HepG2 (cell line): ENCODE data around the gene BEST2. TPM values are rescaled to one million over a fixed set of nuclear protein-coding genes. Genes with fewer than 3 reads are reported as not detected.

Source experiments
- AGO1 ChIP-seq: fragments of 200-400 bp; formaldehyde crosslinking; IDR thresholded peaks from 2 replicates; pipeline ENCODE4 v1.6.1; 2017; ENCODE audit warnings: mild to moderate bottlenecking, low read depth, low read length, moderate library complexity; ENCODE audit not compliant: poor library complexity, severe bottlenecking
- AKAP8 ChIP-seq: sonication (generic); formaldehyde crosslinking; IDR thresholded peaks from 2 replicates; pipeline ENCODE4 v1.5.1; 2020; ENCODE audit warnings: mild to moderate bottlenecking, missing genetic modification reagents
- CHD4 ChIP-seq: fragments of 200-600 bp; sonication (generic); IDR thresholded peaks from 2 replicates; pipeline ENCODE4 v1.7.0; 2017; ENCODE audit warnings: mild to moderate bottlenecking, low read length, borderline replicate concordance
- DMAP1 ChIP-seq: IDR thresholded peaks from 2 replicates; pipeline ENCODE4 v1.6.1; 2016
- EHMT2 ChIP-seq: fragments of 200-600 bp; sonication (generic); IDR thresholded peaks from 2 replicates; pipeline ENCODE4 v1.7.0; 2017; ENCODE audit warnings: antibody characterized with exemption, low read depth, low read length, borderline replicate concordance
- ETV5 ChIP-seq: IDR thresholded peaks from 2 replicates; pipeline ENCODE4 v1.6.1; 2018; ENCODE audit warnings: missing biosample characterization, missing genetic modification reagents, inconsistent platforms, borderline replicate concordance
- FLYWCH1 ChIP-seq: sonication (generic); formaldehyde crosslinking; IDR thresholded peaks from 2 replicates; pipeline ENCODE4 v1.8.1; 2023; ENCODE audit warnings: mild to moderate bottlenecking, missing genetic modification reagents
- JUN ChIP-seq: sonication (generic); formaldehyde crosslinking; IDR thresholded peaks from 2 replicates; pipeline ENCODE4 v1.4.0; 2020; ENCODE audit warnings: mild to moderate bottlenecking, missing genetic modification reagents
- JUND ChIP-seq: sonication (generic); formaldehyde crosslinking; IDR thresholded peaks from 2 replicates; pipeline ENCODE4 v1.8.0; 2022; ENCODE audit warnings: mild to moderate bottlenecking, missing genetic modification reagents
- MEIS2 ChIP-seq: sonication (generic); formaldehyde crosslinking; IDR thresholded peaks from 2 replicates; pipeline ENCODE4 v1.9.0; 2021; ENCODE audit warnings: mild to moderate bottlenecking, missing genetic modification reagents
- MYNN ChIP-seq: sonication (generic); formaldehyde crosslinking; IDR thresholded peaks from 2 replicates; pipeline ENCODE4 v1.4.0; 2020; ENCODE audit warnings: mild to moderate bottlenecking, low read depth, missing genetic modification reagents
- NR2F6 ChIP-seq, 2 experiments: IDR thresholded peaks; 2 replicates each; pipeline ENCODE4 v1.6.1; 2016; ENCODE audit warnings: antibody characterized with exemption in 1 of 2, mild to moderate bottlenecking in 1 of 2
- ONECUT2 ChIP-seq: sonication (generic); formaldehyde crosslinking; IDR thresholded peaks from 2 replicates; pipeline ENCODE4 v1.4.0; 2020; ENCODE audit warnings: missing genetic modification reagents
- PHF5A ChIP-seq: IDR thresholded peaks from one replicate; pipeline ENCODE4 v1.6.1; 2018; ENCODE audit warnings: low read depth, missing genetic modification reagents; ENCODE audit not compliant: unreplicated experiment
- RAD21 ChIP-seq: fragments of 450-650 bp; formaldehyde crosslinking; IDR thresholded peaks from 2 replicates; pipeline ENCODE4 v1.5.0; 2020; ENCODE audit warnings: mild to moderate bottlenecking
- RBM22 ChIP-seq: fragments of 200-400 bp; formaldehyde crosslinking; optimal IDR thresholded peaks from 2 replicates; pipeline ENCODE3; 2017; ENCODE audit warnings: mild to moderate bottlenecking, low read length, moderate library complexity
- RBM39 ChIP-seq: fragments of 200-400 bp; formaldehyde crosslinking; IDR thresholded peaks from one replicate; pipeline ENCODE4 v1.6.1; 2018; ENCODE audit warnings: antibody characterized with exemption, mild to moderate bottlenecking, low read depth, low read length; ENCODE audit not compliant: poor library complexity, severe bottlenecking
- SIX1 ChIP-seq: sonication (generic); formaldehyde crosslinking; IDR thresholded peaks from 2 replicates; pipeline ENCODE4 v1.4.0; 2020; ENCODE audit warnings: missing genetic modification reagents, borderline replicate concordance
- SMC3 ChIP-seq: IDR thresholded peaks from 2 replicates; pipeline ENCODE4 v1.6.1; 2011; ENCODE audit warnings: low read length, improper control_type of control experiment
- TBX2 ChIP-seq: sonication (generic); formaldehyde crosslinking; IDR thresholded peaks from 2 replicates; pipeline ENCODE4 v1.5.0; 2020; ENCODE audit warnings: missing genetic modification reagents, mild to moderate bottlenecking, borderline replicate concordance
- ZBTB1 ChIP-seq: sonication (generic); formaldehyde crosslinking; IDR thresholded peaks from 2 replicates; pipeline ENCODE4 v1.4.0; 2020; ENCODE audit warnings: missing genetic modification reagents, borderline replicate concordance
- ZC3H13 ChIP-seq: sonication (generic); formaldehyde crosslinking; IDR thresholded peaks from 2 replicates; pipeline ENCODE4 v1.8.1; 2023; ENCODE audit warnings: mild to moderate bottlenecking, missing genetic modification reagents, moderate library complexity
- ZNF333 ChIP-seq: sonication (generic); formaldehyde crosslinking; IDR thresholded peaks from 2 replicates; pipeline ENCODE4 v1.4.0; 2020; ENCODE audit warnings: mild to moderate bottlenecking, missing genetic modification reagents, borderline replicate concordance
- ZNF335 ChIP-seq: sonication (generic); formaldehyde crosslinking; IDR thresholded peaks from 2 replicates; pipeline ENCODE4 v1.4.0; 2020; ENCODE audit warnings: missing genetic modification reagents
- ZNF510 ChIP-seq: sonication (generic); formaldehyde crosslinking; IDR thresholded peaks from 2 replicates; pipeline ENCODE4 v1.4.0; 2020; ENCODE audit warnings: low read depth, mild to moderate bottlenecking, missing genetic modification reagents
- ZNF557 ChIP-seq: sonication (generic); formaldehyde crosslinking; IDR thresholded peaks from 2 replicates; pipeline ENCODE4 v1.4.0; 2020; ENCODE audit warnings: missing genetic modification reagents
- ZNF737 ChIP-seq: sonication (generic); formaldehyde crosslinking; IDR thresholded peaks from 2 replicates; pipeline ENCODE4 v1.5.0; 2020; ENCODE audit warnings: missing genetic modification reagents, mild to moderate bottlenecking, borderline replicate concordance
- polyA plus RNA-seq, 8 experiments: library from polyadenylated mRNA; depleted of rRNA in 3 of 8; stranded (reverse) in 7 of 8; unstranded in 1 of 8; fragments of >200 nt; fragmentation: Illumina TruSeq in 4 of 8; extraction: Trizol in 4 of 8; gene quantifications; 2 replicates each; pipeline versions ENCODE4 v1.2.1 to v1.2.3, GENCODE V29; 2011 to 2016; ENCODE audit warnings: low read depth in 4 of 8, missing spikeins in 1 of 8, mixed read lengths in 1 of 8; ENCODE audit not compliant: insufficient read depth in 1 of 8
- total RNA-seq, 5 experiments: library from RNA; depleted of rRNA; stranded (reverse); fragments of >200 nt; fragmentation: Illumina TruSeq; extraction: Trizol; gene quantifications; 2 replicates each; pipeline ENCODE4 v1.2.3, GENCODE V29; 2016; ENCODE audit warnings: low read depth in 1 of 5
- TF ChIP-seq, protein P1 (sequence below): sonication (generic); formaldehyde crosslinking; IDR thresholded peaks from 2 replicates; pipeline ENCODE4 v1.4.0; 2020; ENCODE audit warnings: missing genetic modification reagents
- TF ChIP-seq, protein P2 (sequence below): sonication (generic); formaldehyde crosslinking; IDR thresholded peaks from 2 replicates; pipeline ENCODE4 v1.4.0; 2020; ENCODE audit warnings: missing genetic modification reagents; ENCODE audit errors: not compliant biosample characterization
- TF ChIP-seq, protein P3 (sequence below): sonication (generic); formaldehyde crosslinking; IDR thresholded peaks from 2 replicates; pipeline ENCODE4 v1.4.0; 2020; ENCODE audit warnings: missing genetic modification reagents

Gene BEST2
- total and polyA plus RNA-seq, 2 of the 13 experiments (the other 11 are each of a cell fraction or from before 2014, with no cell fraction given), result not detected

DNA sequence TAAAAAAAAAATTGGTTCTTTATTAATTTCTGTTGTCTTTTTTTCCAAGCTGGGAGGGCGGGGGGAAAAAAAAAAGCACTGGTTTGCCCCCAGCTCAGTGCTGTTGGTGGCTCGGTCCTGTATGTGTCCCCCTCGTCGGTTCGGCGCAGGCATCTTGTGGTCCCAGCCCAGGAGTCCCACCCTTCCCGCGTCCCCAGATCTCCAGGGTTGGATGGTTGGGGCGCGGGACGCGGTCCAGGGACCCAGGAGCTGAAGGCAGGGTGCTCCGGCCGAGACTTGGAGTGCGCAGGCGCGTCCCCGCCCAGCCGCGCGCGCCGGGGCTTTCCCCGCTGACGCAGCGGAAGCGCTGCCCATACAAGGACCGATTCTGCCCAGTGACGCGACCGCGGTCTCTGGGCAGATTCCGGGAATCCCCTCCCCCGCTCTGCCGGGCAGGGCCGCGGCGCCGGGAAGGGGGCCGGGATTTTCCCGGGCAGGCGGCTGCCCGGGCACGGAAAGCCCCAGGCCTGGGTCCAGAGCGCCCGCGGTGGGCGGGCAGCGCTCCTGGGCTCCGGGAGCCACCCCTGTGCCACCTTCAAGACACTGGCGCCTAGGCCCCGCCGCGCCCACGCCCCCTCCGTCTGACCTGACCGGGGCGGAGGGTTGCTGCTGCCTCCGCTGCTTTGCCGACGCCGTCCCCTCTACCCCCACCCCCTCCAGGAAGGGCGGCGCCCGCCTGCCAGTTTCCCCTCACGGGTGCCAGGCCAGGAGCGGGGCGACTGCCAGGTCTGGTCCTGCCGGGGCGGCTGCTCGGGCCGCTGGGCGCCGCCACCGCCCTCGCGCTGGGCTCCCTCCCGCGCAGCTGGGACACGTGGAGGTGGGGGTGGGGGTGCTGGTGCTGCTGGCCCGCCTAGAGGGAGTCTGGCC is 42.0 kb downstream of the BEST2 start (continued):
- TF ChIP-seq ZNF510 (CRISPR knock-in tag), result no peak
- TF ChIP-seq ONECUT2, result no peak
- TF ChIP-seq AKAP8 (CRISPR knock-in tag), result no peak
- peak; percentile 63; the same call in 1 of the 2 replicates for TF ChIP-seq ETV5
- no peak for TF ChIP-seq SMC3
- TF ChIP-seq JUND, result no peak
- no peak for TF ChIP-seq NR2F6 (IDR thresholded peaks at IDR 0.05)
- peak; percentile 21; the same call in 1 of the 2 replicates for TF ChIP-seq NR2F6 (CRISPR knock-in tag; IDR thresholded peaks at IDR 0.05)
- TF ChIP-seq, protein P1, sequence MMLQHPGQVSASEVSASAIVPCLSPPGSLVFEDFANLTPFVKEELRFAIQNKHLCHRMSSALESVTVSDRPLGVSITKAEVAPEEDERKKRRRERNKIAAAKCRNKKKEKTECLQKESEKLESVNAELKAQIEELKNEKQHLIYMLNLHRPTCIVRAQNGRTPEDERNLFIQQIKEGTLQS (CRISPR knock-in tag), result no peak
- no peak for TF ChIP-seq EHMT2
- TF ChIP-seq ZNF557 (CRISPR knock-in tag), result no peak
- TF ChIP-seq FLYWCH1 (CRISPR knock-in tag), result no peak
- peak; percentile 71; the same call in 1 of the 2 replicates for TF ChIP-seq ZNF335 (CRISPR knock-in tag)
- peak; percentile 74; the same call in 1 of the 2 replicates for TF ChIP-seq ZNF333 (CRISPR knock-in tag)
- TF ChIP-seq JUN (CRISPR knock-in tag), result no peak
- TF ChIP-seq ZNF737, result no peak
- TF ChIP-seq AGO1, result peak; percentile 99
- peak; percentile 50; the same call in 1 of the 2 replicates for TF ChIP-seq RAD21
- TF ChIP-seq TBX2 (CRISPR knock-in tag), result peak; percentile 61; the same call in 1 of the 2 replicates
- peak; percentile 81 for TF ChIP-seq RBM39
- TF ChIP-seq MYNN, result no peak
- TF ChIP-seq PHF5A (CRISPR knock-in tag), result no peak
- TF ChIP-seq CHD4, result no peak
- TF ChIP-seq MEIS2 (CRISPR knock-in tag), result no peak; the same call in 1 of the 2 replicates
- TF ChIP-seq, protein P2, sequence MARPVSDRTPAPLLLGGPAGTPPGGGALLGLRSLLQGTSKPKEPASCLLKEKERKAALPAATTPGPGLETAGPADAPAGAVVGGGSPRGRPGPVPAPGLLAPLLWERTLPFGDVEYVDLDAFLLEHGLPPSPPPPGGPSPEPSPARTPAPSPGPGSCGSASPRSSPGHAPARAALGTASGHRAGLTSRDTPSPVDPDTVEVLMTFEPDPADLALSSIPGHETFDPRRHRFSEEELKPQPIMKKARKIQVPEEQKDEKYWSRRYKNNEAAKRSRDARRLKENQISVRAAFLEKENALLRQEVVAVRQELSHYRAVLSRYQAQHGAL (CRISPR knock-in tag), result no peak
- peak; percentile 45; the same call in 1 of the 2 replicates for TF ChIP-seq DMAP1 (CRISPR knock-in tag)
- peak; percentile 99 for TF ChIP-seq ZC3H13
- TF ChIP-seq, protein P3, sequence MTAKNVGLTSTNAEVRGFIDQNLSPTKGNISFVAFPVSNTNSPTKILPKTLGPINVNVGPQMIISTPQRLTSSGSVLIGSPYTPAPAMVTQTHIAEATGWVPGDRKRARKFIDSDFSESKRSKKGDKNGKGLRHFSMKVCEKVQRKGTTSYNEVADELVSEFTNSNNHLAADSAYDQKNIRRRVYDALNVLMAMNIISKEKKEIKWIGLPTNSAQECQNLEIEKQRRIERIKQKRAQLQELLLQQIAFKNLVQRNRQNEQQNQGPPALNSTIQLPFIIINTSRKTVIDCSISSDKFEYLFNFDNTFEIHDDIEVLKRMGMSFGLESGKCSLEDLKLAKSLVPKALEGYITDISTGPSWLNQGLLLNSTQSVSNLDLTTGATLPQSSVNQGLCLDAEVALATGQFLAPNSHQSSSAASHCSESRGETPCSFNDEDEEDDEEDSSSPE (CRISPR knock-in tag), result peak; percentile 59
- TF ChIP-seq RBM22, result peak; percentile 21
- TF ChIP-seq ZBTB1 (CRISPR knock-in tag), result no peak
- TF ChIP-seq SIX1 (CRISPR knock-in tag), result no peak
